ENCODE data around the gene PTGDS. TPM values are rescaled to one million over a fixed set of nuclear protein-coding genes. Genes with fewer than 3 reads are reported as not detected.

The PTGDS gene
- total and polyA plus RNA-seq, 10 of the 15 experiments (the other 5 are each of a cell fraction or from before 2014, with no cell fraction given): not detected

DNA sequence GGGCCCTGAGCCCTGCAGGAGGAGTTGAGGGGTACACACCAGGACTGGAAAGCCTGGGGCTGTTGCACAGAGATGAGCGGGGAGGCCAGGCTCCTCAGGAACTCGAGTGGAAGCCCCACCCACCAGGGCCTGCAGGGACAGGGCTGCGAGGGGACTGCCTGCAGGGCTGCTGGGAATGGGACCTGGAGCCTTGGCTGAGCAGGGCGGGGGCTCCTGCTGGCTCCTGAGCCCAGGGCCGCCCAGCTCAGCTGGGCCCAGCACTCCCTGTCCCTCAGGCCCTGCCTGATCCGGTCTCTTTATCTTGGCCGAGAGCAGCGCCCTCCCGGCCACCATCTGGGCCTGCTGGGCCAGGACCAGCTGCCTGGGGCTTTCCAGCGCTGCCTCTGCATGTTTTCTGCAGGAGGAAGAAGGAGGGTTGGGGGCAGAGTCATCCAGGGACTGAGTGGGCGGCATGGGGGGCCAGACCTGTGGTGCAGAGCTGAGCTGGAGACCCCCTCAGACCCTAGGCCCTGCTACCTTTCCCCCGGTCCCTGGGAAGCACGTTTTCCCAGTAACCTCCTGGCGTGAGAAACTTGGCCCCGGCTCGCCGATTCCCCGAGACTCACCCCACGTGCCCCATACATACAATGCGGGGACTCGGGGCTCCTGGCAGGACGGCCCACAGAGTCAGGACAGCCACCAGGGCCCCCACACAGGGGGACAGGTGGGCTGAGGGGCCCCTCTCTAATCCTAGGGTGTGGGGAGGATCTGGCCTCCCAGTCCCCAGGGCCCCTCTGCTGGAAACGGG is 15.8 kb upstream of the PTGDS start:
- SMC1A ChIA-PET (ENCODE audit: uncharacterized antibody, unreplicated experiment): no interaction called here
- no peak overlapping the region for H3K4me3 ChIP-seq
- intact Hi-C loops (cut with micrococcal nuclease; ENCODE audit: unreplicated experiment): no loop called here
- H3K4me2 ChIP-seq (ENCODE audit: control insufficient read depth, insufficient read depth): no peak overlapping the region
- CTCF ChIA-PET: interaction anchor here (1.3 to 1.4 kb wide), 2 partner anchors 14 to 17 kb away, joined by 3 to 5 read pairs; partner anchors contain the start of genes C8G and FBXW5
- POLR2A ChIA-PET: no interaction called here
- no peaks in the 10 kb centered on the region for H3K36me3 ChIP-seq (ENCODE audit: control insufficient read depth in 2 of 2, insufficient read depth in 2 of 2, low read length in 1 of 2)
- no peak overlapping the region for H2AFZ ChIP-seq (ENCODE audit: control insufficient read depth, low read depth, low read length)
- no peaks in the 10 kb centered on the region for H3K27me3 ChIP-seq (replicated peaks in 1 of 2; ENCODE audit: control insufficient read depth in 2 of 2, insufficient read depth in 2 of 2, low read length in 1 of 2)
- RAD21 ChIA-PET (ENCODE audit: unreplicated experiment): no interaction called here
- H3K27ac ChIP-seq (ENCODE audit: control insufficient read depth, insufficient read depth): no peak overlapping the region
- H3K79me2 ChIP-seq (ENCODE audit: control insufficient read depth, insufficient read depth, low read length): no peaks in the 10 kb centered on the region
- DNase-seq (ENCODE audit: low read depth, low spot score): no peak
- no peak overlapping the region for H3K9ac ChIP-seq (ENCODE audit: control insufficient read depth, insufficient read depth, low read length)
- in situ Hi-C loops (cut with MboI): no loop called here
- H4K20me1 ChIP-seq (ENCODE audit: control insufficient read depth, insufficient read depth): no peaks in the 10 kb centered on the region; the same call in 1 of the 2 replicates
- no peak for FAIRE-seq
- H3K4me1 ChIP-seq (ENCODE audit: control insufficient read depth, insufficient read depth, low read length): peaks cover 7% of the 10 kb centered on the region
- H3K9me3 ChIP-seq (replicated peaks; ENCODE audit: control insufficient read depth, insufficient read depth, low read length): no peaks in the 10 kb centered on the region
- no TSS peak for BruUV-seq (replicated peaks)
- 39% methylated on average over 22 of the region's 23 CpGs for WGBS (ENCODE audit: insufficient coverage, insufficient replicate concordance, low lambda C conversion rate, missing lambda C conversion rate)
- no peak for ATAC-seq
- TF ChIP-seq FOXM1 (IDR thresholded peaks at IDR 0.05; ENCODE audit: low read depth, low read length) (no peak), NFIC (IDR thresholded peaks at IDR 0.05; ENCODE audit: low read depth, low read length) (no peak), JUND (IDR thresholded peaks at IDR 0.05; ENCODE audit: low read depth, low read length) (no peak), TBL1XR1 (IDR thresholded peaks at IDR 0.05; ENCODE audit: low read depth, low read length) (no peak), SREBF2 (IDR thresholded peaks at IDR 0.05; ENCODE audit: low read length) (no peak), KLF5 (IDR thresholded peaks at IDR 0.05; ENCODE audit: partially characterized antibody) (no peak), NR2C2 (IDR thresholded peaks at IDR 0.05; ENCODE audit: borderline replicate concordance, control insufficient read depth, insufficient read length, low read depth) (no peak), STAT3 (IDR thresholded peaks at IDR 0.05; ENCODE audit: low read depth, low read length) (no peak), CBFB (IDR thresholded peaks at IDR 0.05; ENCODE audit: low read depth) (no peak), SIX5 (IDR thresholded peaks at IDR 0.05; ENCODE audit: low read depth, low read length, severe bottlenecking) (no peak)
- TF ChIP-seq, protein P1, sequence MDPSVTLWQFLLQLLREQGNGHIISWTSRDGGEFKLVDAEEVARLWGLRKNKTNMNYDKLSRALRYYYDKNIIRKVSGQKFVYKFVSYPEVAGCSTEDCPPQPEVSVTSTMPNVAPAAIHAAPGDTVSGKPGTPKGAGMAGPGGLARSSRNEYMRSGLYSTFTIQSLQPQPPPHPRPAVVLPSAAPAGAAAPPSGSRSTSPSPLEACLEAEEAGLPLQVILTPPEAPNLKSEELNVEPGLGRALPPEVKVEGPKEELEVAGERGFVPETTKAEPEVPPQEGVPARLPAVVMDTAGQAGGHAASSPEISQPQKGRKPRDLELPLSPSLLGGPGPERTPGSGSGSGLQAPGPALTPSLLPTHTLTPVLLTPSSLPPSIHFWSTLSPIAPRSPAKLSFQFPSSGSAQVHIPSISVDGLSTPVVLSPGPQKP (IDR thresholded peaks at IDR 0.05; ENCODE audit: low read depth, low read length): no peak
- TF ChIP-seq, protein P2, sequence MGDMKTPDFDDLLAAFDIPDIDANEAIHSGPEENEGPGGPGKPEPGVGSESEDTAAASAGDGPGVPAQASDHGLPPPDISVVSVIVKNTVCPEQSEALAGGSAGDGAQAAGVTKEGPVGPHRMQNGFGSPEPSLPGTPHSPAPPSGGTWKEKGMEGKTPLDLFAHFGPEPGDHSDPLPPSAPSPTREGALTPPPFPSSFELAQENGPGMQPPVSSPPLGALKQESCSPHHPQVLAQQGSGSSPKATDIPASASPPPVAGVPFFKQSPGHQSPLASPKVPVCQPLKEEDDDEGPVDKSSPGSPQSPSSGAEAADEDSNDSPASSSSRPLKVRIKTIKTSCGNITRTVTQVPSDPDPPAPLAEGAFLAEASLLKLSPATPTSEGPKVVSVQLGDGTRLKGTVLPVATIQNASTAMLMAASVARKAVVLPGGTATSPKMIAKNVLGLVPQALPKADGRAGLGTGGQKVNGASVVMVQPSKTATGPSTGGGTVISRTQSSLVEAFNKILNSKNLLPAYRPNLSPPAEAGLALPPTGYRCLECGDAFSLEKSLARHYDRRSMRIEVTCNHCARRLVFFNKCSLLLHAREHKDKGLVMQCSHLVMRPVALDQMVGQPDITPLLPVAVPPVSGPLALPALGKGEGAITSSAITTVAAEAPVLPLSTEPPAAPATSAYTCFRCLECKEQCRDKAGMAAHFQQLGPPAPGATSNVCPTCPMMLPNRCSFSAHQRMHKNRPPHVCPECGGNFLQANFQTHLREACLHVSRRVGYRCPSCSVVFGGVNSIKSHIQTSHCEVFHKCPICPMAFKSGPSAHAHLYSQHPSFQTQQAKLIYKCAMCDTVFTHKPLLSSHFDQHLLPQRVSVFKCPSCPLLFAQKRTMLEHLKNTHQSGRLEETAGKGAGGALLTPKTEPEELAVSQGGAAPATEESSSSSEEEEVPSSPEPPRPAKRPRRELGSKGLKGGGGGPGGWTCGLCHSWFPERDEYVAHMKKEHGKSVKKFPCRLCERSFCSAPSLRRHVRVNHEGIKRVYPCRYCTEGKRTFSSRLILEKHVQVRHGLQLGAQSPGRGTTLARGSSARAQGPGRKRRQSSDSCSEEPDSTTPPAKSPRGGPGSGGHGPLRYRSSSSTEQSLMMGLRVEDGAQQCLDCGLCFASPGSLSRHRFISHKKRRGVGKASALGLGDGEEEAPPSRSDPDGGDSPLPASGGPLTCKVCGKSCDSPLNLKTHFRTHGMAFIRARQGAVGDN (IDR thresholded peaks at IDR 0.05): no peak
- TF ChIP-seq, protein P3, sequence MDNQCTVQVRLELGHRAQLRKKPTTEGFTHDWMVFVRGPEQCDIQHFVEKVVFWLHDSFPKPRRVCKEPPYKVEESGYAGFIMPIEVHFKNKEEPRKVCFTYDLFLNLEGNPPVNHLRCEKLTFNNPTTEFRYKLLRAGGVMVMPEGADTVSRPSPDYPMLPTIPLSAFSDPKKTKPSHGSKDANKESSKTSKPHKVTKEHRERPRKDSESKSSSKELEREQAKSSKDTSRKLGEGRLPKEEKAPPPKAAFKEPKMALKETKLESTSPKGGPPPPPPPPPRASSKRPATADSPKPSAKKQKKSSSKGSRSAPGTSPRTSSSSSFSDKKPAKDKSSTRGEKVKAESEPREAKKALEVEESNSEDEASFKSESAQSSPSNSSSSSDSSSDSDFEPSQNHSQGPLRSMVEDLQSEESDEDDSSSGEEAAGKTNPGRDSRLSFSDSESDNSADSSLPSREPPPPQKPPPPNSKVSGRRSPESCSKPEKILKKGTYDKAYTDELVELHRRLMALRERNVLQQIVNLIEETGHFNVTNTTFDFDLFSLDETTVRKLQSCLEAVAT (IDR thresholded peaks at IDR 0.05): no peak
- TF ChIP-seq, protein P4, sequence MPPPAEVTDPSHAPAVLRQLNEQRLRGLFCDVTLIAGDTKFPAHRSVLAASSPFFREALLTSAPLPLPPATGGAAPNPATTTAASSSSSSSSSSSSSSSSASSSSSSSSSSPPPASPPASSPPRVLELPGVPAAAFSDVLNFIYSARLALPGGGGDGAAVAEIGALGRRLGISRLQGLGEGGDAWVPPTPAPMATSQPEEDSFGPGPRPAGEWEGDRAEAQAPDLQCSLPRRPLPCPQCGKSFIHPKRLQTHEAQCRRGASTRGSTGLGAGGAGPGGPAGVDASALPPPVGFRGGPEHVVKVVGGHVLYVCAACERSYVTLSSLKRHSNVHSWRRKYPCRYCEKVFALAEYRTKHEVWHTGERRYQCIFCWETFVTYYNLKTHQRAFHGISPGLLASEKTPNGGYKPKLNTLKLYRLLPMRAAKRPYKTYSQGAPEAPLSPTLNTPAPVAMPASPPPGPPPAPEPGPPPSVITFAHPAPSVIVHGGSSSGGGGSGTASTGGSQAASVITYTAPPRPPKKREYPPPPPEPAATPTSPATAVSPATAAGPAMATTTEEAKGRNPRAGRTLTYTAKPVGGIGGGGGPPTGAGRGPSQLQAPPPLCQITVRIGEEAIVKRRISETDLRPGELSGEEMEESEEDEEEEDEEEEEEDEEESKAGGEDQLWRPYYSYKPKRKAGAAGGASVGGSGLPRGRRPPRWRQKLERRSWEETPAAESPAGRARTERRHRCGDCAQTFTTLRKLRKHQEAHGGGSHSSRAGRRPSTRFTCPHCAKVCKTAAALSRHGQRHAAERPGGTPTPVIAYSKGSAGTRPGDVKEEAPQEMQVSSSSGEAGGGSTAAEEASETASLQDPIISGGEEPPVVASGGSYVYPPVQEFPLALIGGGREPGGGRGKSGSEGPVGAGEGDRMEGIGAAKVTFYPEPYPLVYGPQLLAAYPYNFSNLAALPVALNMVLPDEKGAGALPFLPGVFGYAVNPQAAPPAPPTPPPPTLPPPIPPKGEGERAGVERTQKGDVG (CRISPR knock-in tag; IDR thresholded peaks at IDR 0.05): no peak
